ENCODE data around the gene RNF123. TPM values are rescaled to one million over a fixed set of nuclear protein-coding genes. Genes with fewer than 3 reads are reported as not detected.

The RNF123 gene
- total and polyA plus RNA-seq, 2 donors (not counting 3 experiments of a cell fraction or from before 2014, with no cell fraction given), result 43.4 to 59.3 TPM

GRCh38 chr3:49754536-49754935 lies 65.2 kb downstream of the RNF123 start:
- TF ChIP-seq, protein P1, sequence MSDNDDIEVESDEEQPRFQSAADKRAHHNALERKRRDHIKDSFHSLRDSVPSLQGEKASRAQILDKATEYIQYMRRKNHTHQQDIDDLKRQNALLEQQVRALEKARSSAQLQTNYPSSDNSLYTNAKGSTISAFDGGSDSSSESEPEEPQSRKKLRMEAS (IDR thresholded peaks at IDR 0.05; ENCODE audit: insufficient read depth, insufficient read length), result no peak
- TF ChIP-seq POLR2A (IDR thresholded peaks at IDR 0.05; ENCODE audit: low read depth, low read length) (no peak), JUN (IDR thresholded peaks at IDR 0.05; ENCODE audit: borderline replicate concordance, insufficient read depth, insufficient read length, low read depth) (no peak)
- CTCF ChIA-PET, result no interaction called here
- DNase-seq (ENCODE audit: low read depth, low spot score) (no peak), FAIRE-seq (no peak)
- dilution Hi-C loops (cut with MboI; ENCODE audit: extremely low pct_ligation_motif_present, low sequenced_read_pairs) (no loop called here), intact Hi-C loops (cut with micrococcal nuclease) (no loop called here)
- Histone ChIP-seq H3K79me2 (ENCODE audit: control insufficient read depth, insufficient read depth, low read length) (peaks cover 64% of the 10 kb centered on the region), H2AFZ (ENCODE audit: low read depth, low read length) (no peak overlapping the region), H3K9ac (replicated peaks; ENCODE audit: extremely low read depth, insufficient read depth, low read length) (no peak overlapping the region), H3K36me3 (ENCODE audit: control insufficient read depth in 2 of 2, extremely low read depth in 1 of 2, insufficient read depth in 2 of 2, low read length in 2 of 2) (no peaks in the 10 kb centered on the region), H3K4me3 (replicated peaks in 1 of 3; ENCODE audit: insufficient read depth in 1 of 3, low read depth in 1 of 3, low read length in 3 of 3) (no peak overlapping the region), H3K27ac (ENCODE audit: insufficient read depth, low read depth, low read length) (no peak overlapping the region), H3K27me3 (ENCODE audit: control insufficient read depth in 2 of 2, insufficient read depth in 2 of 2, low read length in 2 of 2) (no peaks in the 10 kb centered on the region), H3K9me3 (replicated peaks; ENCODE audit: control insufficient read depth, insufficient read depth, low read length) (no peaks in the 10 kb centered on the region), H3K4me1 (ENCODE audit: control insufficient read depth, extremely low read depth, insufficient read depth, low read length) (no peaks in the 10 kb centered on the region), H3K9me1 (replicated peaks; ENCODE audit: control insufficient read depth, extremely low read depth, insufficient read depth, low read length) (no peaks in the 10 kb centered on the region), H4K20me1 (replicated peaks; ENCODE audit: control insufficient read depth, extremely low read depth, insufficient read depth, low read length) (peaks cover 2% of the 10 kb centered on the region), H3K4me2 (ENCODE audit: insufficient read depth, low read length) (no peak overlapping the region)
- no TSS peak for BruUV-seq (replicated peaks)
- POLR2A ChIA-PET, result no interaction called here

GRCh38 chr3:49756036-49756435 lies 66.7 kb downstream of the RNF123 start:
- Histone ChIP-seq H3K27ac (ENCODE audit: insufficient read depth, low read depth, low read length) (no peak overlapping the region), H3K4me2 (ENCODE audit: insufficient read depth, low read length) (no peak overlapping the region), H3K9me1 (replicated peaks; ENCODE audit: control insufficient read depth, extremely low read depth, insufficient read depth, low read length) (no peaks in the 10 kb centered on the region), H3K9ac (replicated peaks; ENCODE audit: extremely low read depth, insufficient read depth, low read length) (no peak overlapping the region), H3K9me3 (replicated peaks; ENCODE audit: control insufficient read depth, insufficient read depth, low read length) (no peaks in the 10 kb centered on the region), H4K20me1 (replicated peaks; ENCODE audit: control insufficient read depth, extremely low read depth, insufficient read depth, low read length) (peaks cover 4% of the 10 kb centered on the region), H3K36me3 (ENCODE audit: control insufficient read depth in 2 of 2, extremely low read depth in 1 of 2, insufficient read depth in 2 of 2, low read length in 2 of 2) (no peaks in the 10 kb centered on the region), H3K79me2 (ENCODE audit: control insufficient read depth, insufficient read depth, low read length) (peaks cover 69% of the 10 kb centered on the region), H3K4me3 (replicated peaks in 1 of 3; ENCODE audit: insufficient read depth in 1 of 3, low read depth in 1 of 3, low read length in 3 of 3) (no peak overlapping the region), H3K27me3 (ENCODE audit: control insufficient read depth in 2 of 2, insufficient read depth in 2 of 2, low read length in 2 of 2) (no peaks in the 10 kb centered on the region), H2AFZ (ENCODE audit: low read depth, low read length) (no peak overlapping the region), H3K4me1 (ENCODE audit: control insufficient read depth, extremely low read depth, insufficient read depth, low read length) (no peaks in the 10 kb centered on the region)
- ChIA-PET CTCF (no interaction called here), POLR2A (no interaction called here)
- DNase-seq (ENCODE audit: low read depth, low spot score) (no peak), FAIRE-seq (no peak)
- BruUV-seq (replicated peaks), result no TSS peak
- intact Hi-C loops (cut with micrococcal nuclease), result no loop called here
- dilution Hi-C loops (cut with MboI; ENCODE audit: extremely low pct_ligation_motif_present, low sequenced_read_pairs), result no loop called here
- no peak for TF ChIP-seq GATA2 (IDR thresholded peaks at IDR 0.05; ENCODE audit: insufficient read depth, insufficient read length, low read depth, low read length)
- TF ChIP-seq EZH2 (IDR thresholded peaks at IDR 0.05; ENCODE audit: borderline replicate concordance, low read depth, low read length, severe bottlenecking), result no peak
- TF ChIP-seq, protein P1 (IDR thresholded peaks at IDR 0.05; ENCODE audit: insufficient read depth, insufficient read length), result no peak
- TF ChIP-seq JUN (IDR thresholded peaks at IDR 0.05; ENCODE audit: borderline replicate concordance, insufficient read depth, insufficient read length, low read depth), result no peak
- no peak for TF ChIP-seq FOS (IDR thresholded peaks at IDR 0.05; ENCODE audit: borderline replicate concordance, insufficient read depth, low read length)
- no peak for TF ChIP-seq CTCF (IDR thresholded peaks at IDR 0.05; ENCODE audit: extremely low read depth in 1 of 2, insufficient read depth in 1 of 2, low read depth in 1 of 2, low read length in 2 of 2)
- TF ChIP-seq POLR2A (IDR thresholded peaks at IDR 0.05; ENCODE audit: low read depth, low read length), result no peak
- TF ChIP-seq POLR2AphosphoS5 (IDR thresholded peaks at IDR 0.05; ENCODE audit: insufficient read depth, low read depth, low read length), result no peak
- no peak for TF ChIP-seq MYC (IDR thresholded peaks at IDR 0.05; ENCODE audit: low read depth, low read length)
